Neuron (in vitro differentiated cells): ENCODE data around the gene SYNE1.
"Not testable (repeated sequence)": the region's sequence is repeated elsewhere in the genome, so short reads cannot be mapped to it uniquely, and the experiment has no call there.

Experiments used
- H2AFZ ChIP-seq: one replicate; pipeline ENCODE4 v1.6.1; 2013; ENCODE audit warnings: low read depth, mild to moderate bottlenecking, inconsistent platforms, low read length, moderate library complexity
- H3K27me3 ChIP-seq: one replicate; pipeline ENCODE4 v1.6.1; 2013; ENCODE audit warnings: low read length; ENCODE audit not compliant: insufficient read depth
- H3K36me3 ChIP-seq: one replicate; pipeline ENCODE4 v1.6.1; 2013; ENCODE audit warnings: low read length; ENCODE audit not compliant: insufficient read depth
- H3K4me1 ChIP-seq: one replicate; pipeline ENCODE4 v1.6.1; 2013; ENCODE audit warnings: low read length; ENCODE audit not compliant: insufficient read depth
- H3K4me3 ChIP-seq: 2 replicates; pipeline ENCODE4 v1.5.1; 2013; ENCODE audit warnings: mild to moderate bottlenecking, low read length, moderate library complexity
- H3K9me3 ChIP-seq: one replicate; pipeline ENCODE4 v1.6.1; 2013; ENCODE audit warnings: low read length

Gene SYNE1

DNA sequence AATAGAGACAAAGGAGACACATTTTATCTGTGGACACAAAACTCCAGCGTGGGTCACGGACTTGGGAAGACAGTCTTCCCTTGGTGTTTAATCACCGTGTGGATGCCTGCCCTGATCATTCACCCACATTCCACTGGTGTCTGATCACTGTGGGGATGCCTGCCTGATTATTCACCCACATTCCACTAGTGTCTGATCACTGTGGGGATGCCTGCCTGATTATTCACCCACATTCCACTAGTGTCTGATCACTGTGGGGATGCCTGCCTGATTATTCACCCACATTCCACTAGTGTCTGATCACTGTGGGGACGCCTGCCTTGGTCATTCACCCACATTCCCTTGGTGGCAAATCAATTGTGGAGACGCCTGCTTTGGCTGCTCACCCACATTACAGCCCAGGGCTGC lies 146.2 kb downstream of the SYNE1 start:
- H3K27me3 ChIP-seq, H3K9me3 ChIP-seq, H3K4me3 ChIP-seq, H2AFZ ChIP-seq, H3K36me3 ChIP-seq, H3K4me1 ChIP-seq: not testable (repeated sequence)

DNA sequence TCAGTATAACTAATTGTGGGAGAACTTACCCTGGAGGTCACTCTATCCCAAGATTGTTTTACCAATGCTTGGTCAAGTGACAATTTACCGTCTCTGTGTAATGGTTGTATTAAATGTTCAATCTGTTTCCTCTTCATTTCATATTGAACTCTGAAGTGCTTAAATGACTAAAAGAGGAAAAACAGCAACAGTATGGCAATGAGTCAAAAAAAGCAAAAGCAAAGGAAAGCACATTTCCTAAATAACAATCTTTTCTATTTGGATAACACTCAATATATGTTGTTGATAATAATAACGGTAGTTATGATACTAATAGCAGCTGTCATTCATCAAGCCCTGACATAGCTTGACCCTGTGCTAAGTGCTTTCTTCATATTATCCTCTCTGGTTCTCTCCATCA lies 152.4 kb downstream of the SYNE1 start:
- H3K9me3 ChIP-seq, result no peaks in the 10 kb centered on the region

DNA sequence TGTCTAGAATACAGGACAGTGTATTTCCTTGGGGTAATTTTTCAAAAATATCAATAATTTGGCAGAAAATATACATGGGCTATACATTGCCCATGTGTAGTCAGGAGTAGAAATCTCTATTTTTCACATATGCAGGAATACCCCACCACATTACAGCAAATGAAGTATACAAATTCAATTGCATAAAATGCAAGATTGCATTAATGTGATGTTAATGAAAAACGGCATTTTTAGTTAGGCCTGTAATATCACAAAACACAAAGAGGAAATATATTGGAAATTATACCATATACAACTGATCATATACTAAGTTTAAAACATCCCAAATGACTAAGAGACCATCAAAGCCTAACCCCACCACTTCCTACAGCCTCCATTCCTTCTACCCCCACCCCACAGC lies 154.9 kb downstream of the SYNE1 start:
- no peaks in the 10 kb centered on the region for H3K27me3 ChIP-seq

More for the DNA sequence above, 152.4 kb downstream of the SYNE1 start:
- H3K4me3 ChIP-seq, result no peak overlapping the region
- no peaks in the 10 kb centered on the region for H3K36me3 ChIP-seq
- H2AFZ ChIP-seq, result no peak overlapping the region
- no peaks in the 10 kb centered on the region for H3K4me1 ChIP-seq
- H3K27me3 ChIP-seq, result no peaks in the 10 kb centered on the region

DNA sequence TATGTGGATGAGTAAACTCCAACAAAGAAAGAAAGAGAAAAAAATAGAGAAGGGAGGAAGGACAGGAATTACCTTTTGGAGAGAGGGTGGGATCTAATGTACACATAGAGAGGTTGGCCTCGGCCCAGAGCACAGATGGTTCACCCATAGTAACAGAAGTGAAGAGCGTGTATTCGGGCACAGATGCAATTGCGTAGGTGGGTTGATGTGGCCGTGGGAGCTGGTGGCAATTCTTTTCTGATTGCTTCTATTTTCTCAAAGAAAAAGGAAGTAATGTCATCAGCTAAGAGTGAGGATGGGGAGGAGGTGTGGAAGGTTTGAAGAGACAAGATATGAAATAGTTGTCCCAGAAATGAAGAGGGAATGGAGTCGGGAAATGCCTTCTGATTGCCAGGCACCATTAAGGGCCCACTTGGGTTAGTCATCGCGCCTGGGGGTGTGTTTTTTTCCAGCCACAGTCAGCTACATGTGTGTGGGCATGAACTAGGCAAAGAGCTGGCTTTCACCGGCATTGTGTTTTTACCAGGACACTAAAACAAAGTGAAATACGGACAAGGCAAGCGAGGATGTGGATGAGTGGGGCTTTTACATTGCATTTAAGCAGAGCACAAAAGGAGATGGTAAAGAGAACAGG lies 158.7 kb downstream of the SYNE1 start:
- Histone ChIP-seq H3K4me3 (no peak overlapping the region), H3K4me1 (no peaks in the 10 kb centered on the region), H3K36me3 (no peaks in the 10 kb centered on the region), H3K9me3 (no peaks in the 10 kb centered on the region), H3K27me3 (no peaks in the 10 kb centered on the region), H2AFZ (no peak overlapping the region)

More for the DNA sequence above, 154.9 kb downstream of the SYNE1 start:
- H3K9me3 ChIP-seq, result no peaks in the 10 kb centered on the region
- H3K36me3 ChIP-seq, result no peaks in the 10 kb centered on the region
- no peak overlapping the region for H2AFZ ChIP-seq
- no peak overlapping the region for H3K4me3 ChIP-seq
- H3K4me1 ChIP-seq, result no peaks in the 10 kb centered on the region

DNA sequence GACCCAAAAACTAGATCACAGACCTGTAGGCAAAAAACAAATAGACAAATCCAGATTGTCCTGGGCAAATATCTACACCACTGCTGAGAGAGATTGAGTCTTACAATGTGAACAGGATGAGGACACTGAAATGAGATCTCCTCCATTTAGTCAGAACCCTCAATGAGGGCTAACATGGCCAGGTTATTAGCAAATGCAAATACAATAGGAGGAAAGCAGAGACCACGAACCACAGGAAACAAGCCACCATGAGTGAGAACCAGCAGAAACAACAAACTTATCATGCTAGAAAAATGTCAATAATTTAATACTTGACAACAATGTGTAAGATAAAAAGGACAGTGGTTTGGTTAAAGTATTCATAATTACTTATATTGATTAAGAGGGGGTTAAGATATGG lies 162.8 kb downstream of the SYNE1 start:
- H3K36me3 ChIP-seq, result no peaks in the 10 kb centered on the region
- no peaks in the 10 kb centered on the region for H3K27me3 ChIP-seq

DNA sequence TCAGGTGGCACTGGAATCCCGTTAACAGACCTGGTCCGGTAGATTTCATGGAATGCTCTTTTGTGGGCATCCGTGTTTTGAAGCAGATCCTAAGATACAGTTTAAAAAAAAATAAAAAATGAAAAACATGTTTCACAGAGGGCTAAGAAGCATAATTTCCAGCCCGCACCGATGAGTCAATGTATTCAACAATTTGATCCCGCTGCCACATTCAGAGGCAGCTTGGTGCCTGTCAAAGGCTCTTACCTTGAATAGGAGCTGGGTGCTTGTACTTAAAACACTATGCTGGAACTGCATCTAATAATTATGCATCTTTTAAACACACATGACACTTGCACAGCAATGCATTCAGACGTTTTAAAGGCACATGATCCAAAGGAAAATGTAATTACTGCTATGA lies 164.8 kb downstream of the SYNE1 start:
- H3K27me3 ChIP-seq, result no peaks in the 10 kb centered on the region
- H3K9me3 ChIP-seq, result no peaks in the 10 kb centered on the region
- no peak overlapping the region for H2AFZ ChIP-seq
- H3K4me3 ChIP-seq, result no peak overlapping the region
- H3K36me3 ChIP-seq, result no peaks in the 10 kb centered on the region
- no peaks in the 10 kb centered on the region for H3K4me1 ChIP-seq

More for the DNA sequence above, 162.8 kb downstream of the SYNE1 start:
- H3K9me3 ChIP-seq, result no peaks in the 10 kb centered on the region
- H3K4me3 ChIP-seq, result no peak overlapping the region
- H2AFZ ChIP-seq, result no peak overlapping the region
- H3K4me1 ChIP-seq, result no peaks in the 10 kb centered on the region

DNA sequence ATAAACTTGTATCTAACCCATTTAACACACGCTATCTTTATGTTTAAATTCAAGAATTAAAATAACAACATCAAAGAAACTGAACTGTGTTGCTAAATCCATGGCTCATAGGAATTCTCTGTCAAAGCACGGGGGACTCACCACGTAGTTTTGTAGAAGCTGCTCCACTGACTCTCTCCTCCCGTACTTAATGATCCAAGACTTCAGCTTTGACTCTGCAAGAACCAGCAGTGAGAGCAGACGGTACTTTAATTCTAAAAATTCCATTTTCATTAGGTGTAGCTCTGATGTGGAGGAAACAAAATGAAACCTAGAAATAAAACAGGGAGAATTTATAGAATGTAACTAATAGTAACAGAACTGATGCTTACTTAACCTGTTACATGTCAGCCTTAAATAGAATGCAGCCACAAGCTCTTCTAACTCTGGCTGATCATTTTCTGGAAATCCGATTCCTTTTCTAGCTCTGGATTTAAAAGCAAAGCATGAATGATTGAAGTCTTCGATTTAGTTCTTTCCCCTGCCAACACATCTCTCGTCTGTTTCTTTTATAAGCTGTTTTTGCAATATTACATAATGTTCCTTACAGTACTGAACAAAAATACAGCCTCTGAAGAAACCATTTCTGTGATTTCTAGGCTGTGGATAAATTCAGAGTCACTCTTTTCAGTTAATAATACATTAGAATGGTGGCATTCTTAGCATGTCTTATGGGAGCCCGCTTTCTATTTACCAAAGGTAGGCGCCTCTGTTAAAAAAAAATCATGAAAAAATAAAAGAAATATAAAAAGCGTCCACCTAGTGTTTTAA lies 165.5 kb downstream of the SYNE1 start:
- Histone ChIP-seq H3K27me3 (no peaks in the 10 kb centered on the region), H3K9me3 (no peaks in the 10 kb centered on the region), H2AFZ (no peak overlapping the region), H3K4me1 (no peaks in the 10 kb centered on the region), H3K36me3 (no peaks in the 10 kb centered on the region), H3K4me3 (no peak overlapping the region)

DNA sequence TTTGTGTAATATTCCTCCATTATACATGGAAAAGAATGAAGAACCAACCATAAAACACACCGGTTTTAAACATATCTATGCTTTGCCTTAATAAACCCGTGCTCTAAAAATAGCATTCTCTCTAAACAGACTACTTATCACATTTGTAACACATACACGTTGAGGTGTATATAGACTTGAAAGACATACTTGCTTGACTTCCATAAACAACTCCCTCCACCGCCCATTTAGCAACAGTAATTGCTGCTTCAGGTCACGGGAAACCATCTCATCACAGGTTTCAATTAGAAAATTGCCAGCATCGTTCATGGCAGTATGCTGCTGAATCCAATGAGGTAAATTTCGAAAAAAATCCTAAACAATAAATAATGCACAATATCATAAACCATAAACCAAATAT lies 174.0 kb downstream of the SYNE1 start:
- Histone ChIP-seq H3K4me3 (no peak overlapping the region), H3K9me3 (no peaks in the 10 kb centered on the region), H2AFZ (no peak overlapping the region), H3K36me3 (no peaks in the 10 kb centered on the region), H3K27me3 (no peaks in the 10 kb centered on the region), H3K4me1 (no peaks in the 10 kb centered on the region)

DNA sequence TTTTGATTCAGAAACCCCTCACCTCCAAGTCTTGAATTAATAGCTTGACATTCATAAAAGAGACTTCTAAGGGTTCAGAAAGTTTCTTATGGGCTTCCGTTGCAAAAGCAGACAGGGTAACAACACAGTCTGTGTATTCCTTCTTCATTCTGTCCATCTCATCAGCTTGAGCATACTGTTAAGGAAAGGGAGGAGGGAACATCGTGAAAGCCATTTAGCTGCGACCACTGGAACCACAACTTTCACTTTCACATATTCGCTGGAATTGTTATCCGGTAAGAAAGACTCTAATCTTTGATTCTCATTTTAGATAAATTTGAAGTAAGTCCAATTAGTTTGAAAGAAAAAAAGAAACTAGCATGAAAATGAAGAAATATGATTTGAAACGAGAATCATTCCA lies 174.4 kb downstream of the SYNE1 start:
- Histone ChIP-seq H3K9me3 (no peaks in the 10 kb centered on the region), H2AFZ (no peak overlapping the region), H3K36me3 (no peaks in the 10 kb centered on the region), H3K4me1 (no peaks in the 10 kb centered on the region), H3K27me3 (no peaks in the 10 kb centered on the region), H3K4me3 (no peak overlapping the region)

DNA sequence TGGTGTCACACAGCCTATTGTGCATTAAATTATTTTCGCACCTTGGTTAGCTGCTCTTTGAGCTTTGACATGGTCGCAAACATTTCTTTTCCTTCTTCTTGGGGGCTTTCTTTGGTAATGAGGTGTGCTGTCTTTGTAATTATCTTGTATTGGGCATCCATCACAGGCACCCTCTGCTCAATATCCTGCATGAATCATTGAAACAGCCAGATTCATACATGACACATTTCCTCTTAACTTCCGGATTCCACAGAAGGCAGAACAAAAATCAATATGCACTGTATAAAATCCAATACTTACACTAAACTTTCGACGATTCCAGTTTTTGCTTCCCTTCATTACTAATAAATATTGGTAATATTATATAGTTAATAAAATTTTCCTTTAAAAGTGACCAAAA lies 175.6 kb downstream of the SYNE1 start:
- Histone ChIP-seq H3K27me3 (no peaks in the 10 kb centered on the region), H3K36me3 (no peaks in the 10 kb centered on the region), H3K9me3 (no peaks in the 10 kb centered on the region), H3K4me3 (no peak overlapping the region), H3K4me1 (no peaks in the 10 kb centered on the region), H2AFZ (no peak overlapping the region)

DNA sequence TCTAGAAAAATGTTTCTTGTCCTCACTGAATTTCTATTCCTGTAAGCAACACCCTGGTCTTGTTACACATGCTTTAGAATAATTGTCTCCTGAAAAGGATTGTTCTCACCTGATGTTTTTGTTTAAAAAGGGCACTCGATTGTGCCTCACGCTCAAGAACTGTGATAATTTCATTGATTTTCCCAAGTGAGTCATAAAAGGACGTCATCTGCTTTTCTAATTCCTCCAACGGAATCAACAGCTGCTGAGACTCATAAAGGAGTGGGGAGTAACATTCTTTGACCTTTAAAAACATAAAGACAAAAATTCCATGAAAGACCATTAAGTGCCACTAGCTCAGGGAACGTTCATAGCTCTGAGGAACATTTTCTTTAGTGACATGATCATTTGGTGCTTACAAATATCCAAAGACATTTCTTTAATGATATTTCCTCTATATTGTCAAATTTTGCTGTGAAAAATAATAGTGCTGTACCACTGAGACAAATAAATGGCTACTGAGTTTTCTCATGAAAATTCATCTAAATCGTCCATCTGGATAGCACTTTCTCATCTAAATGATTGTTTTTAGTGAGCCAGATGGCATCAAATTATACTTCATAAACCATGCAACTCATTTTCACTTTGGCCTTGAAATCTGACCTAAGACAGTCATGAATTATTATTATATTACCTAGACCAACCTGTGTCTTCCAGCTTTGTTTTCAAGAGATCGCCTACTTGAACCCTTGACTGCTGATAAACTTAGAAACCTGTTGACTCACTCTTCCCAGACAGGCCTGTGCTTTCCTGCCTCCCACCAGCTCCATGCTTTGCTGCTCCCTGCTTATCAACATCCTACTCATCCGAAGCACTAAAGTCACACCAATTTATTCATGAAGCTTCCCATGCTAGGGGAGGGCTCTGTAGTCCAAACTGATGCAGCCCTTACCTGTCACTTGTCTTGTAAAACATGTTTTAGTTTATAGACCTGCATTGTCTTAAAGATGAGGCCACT lies 178.2 kb downstream of the SYNE1 start:
- H3K36me3 ChIP-seq, result no peaks in the 10 kb centered on the region
- H3K9me3 ChIP-seq, result no peaks in the 10 kb centered on the region
- no peak overlapping the region for H2AFZ ChIP-seq
- no peak overlapping the region for H3K4me3 ChIP-seq
- H3K27me3 ChIP-seq, result no peaks in the 10 kb centered on the region
- no peaks in the 10 kb centered on the region for H3K4me1 ChIP-seq

DNA sequence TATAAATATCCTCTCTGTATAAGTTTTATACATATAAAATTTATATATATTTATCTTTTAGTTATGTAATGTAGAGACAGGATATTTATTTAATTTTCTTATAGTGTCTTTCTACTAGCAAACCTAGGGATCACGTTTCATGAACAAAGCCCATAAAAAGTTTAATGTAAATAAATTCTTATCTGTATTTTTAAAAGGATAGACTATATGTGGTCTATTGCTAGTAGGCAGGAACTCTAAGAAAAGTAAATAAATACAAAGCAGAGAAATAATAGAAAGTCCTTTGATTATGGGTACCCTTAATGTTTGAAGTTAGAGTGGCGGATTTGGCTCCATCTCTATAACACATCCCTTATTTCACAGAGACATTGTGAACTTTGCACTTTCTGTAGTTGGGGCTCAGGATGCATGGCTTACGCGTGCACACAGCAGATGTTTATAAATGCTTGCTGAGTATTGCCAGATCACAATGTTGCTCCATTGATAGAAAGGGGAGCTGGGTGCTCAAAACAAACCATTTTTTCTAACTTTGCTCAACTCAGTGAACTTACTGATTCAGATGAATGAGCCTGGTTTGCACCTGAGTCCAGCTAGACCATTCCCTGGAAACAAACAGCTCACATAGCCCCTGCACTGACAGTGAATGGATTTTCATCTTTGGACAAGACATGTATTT lies 179.1 kb downstream of the SYNE1 start:
- no peaks in the 10 kb centered on the region for H3K27me3 ChIP-seq
- no peaks in the 10 kb centered on the region for H3K9me3 ChIP-seq
- H3K36me3 ChIP-seq, result no peaks in the 10 kb centered on the region
- no peak overlapping the region for H3K4me3 ChIP-seq
- H3K4me1 ChIP-seq, result no peaks in the 10 kb centered on the region
- H2AFZ ChIP-seq, result no peak overlapping the region
